MM.1S (cell line): ENCODE results near the gene ERF.

Experiments
- DNase-seq: peaks from one replicate; pipeline ENCODE4 v3.0.0-alpha.2; 2015
- H2AFZ ChIP-seq: fragments of 300-600 bp; sonication (generic); 2 replicates; pipeline ENCODE4 v1.6.0; 2016; ENCODE audit warnings: antibody characterized with exemption, low read length
- H3F3A ChIP-seq: fragments of 300-600 bp; sonication (generic); 2 replicates; pipeline ENCODE4 v1.6.1; 2016; ENCODE audit warnings: mild to moderate bottlenecking, antibody characterized with exemption, low read length, moderate library complexity, mixed read lengths; ENCODE audit not compliant: insufficient read depth
- H3K27ac ChIP-seq: fragments of 300-600 bp; sonication (generic); 2 replicates; pipeline ENCODE4 v1.5.1; 2016; ENCODE audit warnings: mild to moderate bottlenecking, low read length
- H3K27me3 ChIP-seq: fragments of 300-600 bp; sonication (generic); replicated peaks from 2 replicates; pipeline ENCODE4 v1.6.0; 2016; ENCODE audit warnings: low read length; ENCODE audit not compliant: insufficient read depth
- H3K36me3 ChIP-seq: fragments of 300-600 bp; sonication (generic); replicated peaks from 2 replicates; pipeline ENCODE4 v1.6.1; 2016; ENCODE audit warnings: mild to moderate bottlenecking, low read length, mixed read lengths; ENCODE audit not compliant: insufficient read depth
- H3K4me1 ChIP-seq: fragments of 300-600 bp; sonication (generic); 2 replicates; pipeline ENCODE4 v1.6.1; 2016; ENCODE audit warnings: low read length, mixed read lengths
- H3K4me2 ChIP-seq: fragments of 300-600 bp; sonication (generic); 2 replicates; pipeline ENCODE4 v1.6.0; 2016; ENCODE audit warnings: low read depth, low read length
- H3K4me3 ChIP-seq: fragments of 300-600 bp; sonication (generic); 2 replicates; pipeline ENCODE4 v1.5.1; 2016; ENCODE audit warnings: low read length, mixed read lengths
- H3K79me2 ChIP-seq: fragments of 300-600 bp; sonication (generic); 2 replicates; pipeline ENCODE4 v1.6.1; 2016; ENCODE audit warnings: mixed run types, low read length, mixed read lengths
- H3K9ac ChIP-seq: fragments of 300-600 bp; sonication (generic); 2 replicates; pipeline ENCODE4 v1.6.1; 2016; ENCODE audit warnings: low read length, mixed read lengths
- H3K9me2 ChIP-seq: fragments of 300-600 bp; sonication (generic); replicated peaks from 2 replicates; pipeline ENCODE4 v1.6.1; 2016; ENCODE audit warnings: mild to moderate bottlenecking, low read length, mixed read lengths; ENCODE audit not compliant: insufficient read depth
- H3K9me3 ChIP-seq: fragments of 300-600 bp; sonication (generic); replicated peaks from 2 replicates; pipeline ENCODE4 v1.6.1; 2016; ENCODE audit warnings: mild to moderate bottlenecking, low read length, mixed read lengths; ENCODE audit not compliant: insufficient read depth
- H4K20me1 ChIP-seq: fragments of 300-600 bp; sonication (generic); 2 replicates; pipeline ENCODE4 v1.6.1; 2016; ENCODE audit warnings: mild to moderate bottlenecking, low read length, moderate library complexity, mixed read lengths; ENCODE audit not compliant: insufficient read depth
- EZH2 ChIP-seq: fragments of 300-600 bp; sonication (generic); optimal IDR thresholded peaks from 2 replicates; pipeline ENCODE3; 2017; ENCODE audit warnings: low read depth, mild to moderate bottlenecking, antibody characterized with exemption, low read length, mixed read lengths
- EZH2phosphoT487 ChIP-seq: fragments of 300-600 bp; sonication (generic); IDR thresholded peaks from 2 replicates; pipeline ENCODE4 v1.6.1; 2018; ENCODE audit warnings: antibody characterized with exemption, low read length
- TF ChIP-seq, protein P1 (sequence below): fragments of 300-600 bp; sonication (generic); IDR thresholded peaks from 2 replicates; pipeline ENCODE4 v1.5.1; 2016; ENCODE audit warnings: antibody characterized with exemption, low read length, mixed read lengths

ERF gene

DNA sequence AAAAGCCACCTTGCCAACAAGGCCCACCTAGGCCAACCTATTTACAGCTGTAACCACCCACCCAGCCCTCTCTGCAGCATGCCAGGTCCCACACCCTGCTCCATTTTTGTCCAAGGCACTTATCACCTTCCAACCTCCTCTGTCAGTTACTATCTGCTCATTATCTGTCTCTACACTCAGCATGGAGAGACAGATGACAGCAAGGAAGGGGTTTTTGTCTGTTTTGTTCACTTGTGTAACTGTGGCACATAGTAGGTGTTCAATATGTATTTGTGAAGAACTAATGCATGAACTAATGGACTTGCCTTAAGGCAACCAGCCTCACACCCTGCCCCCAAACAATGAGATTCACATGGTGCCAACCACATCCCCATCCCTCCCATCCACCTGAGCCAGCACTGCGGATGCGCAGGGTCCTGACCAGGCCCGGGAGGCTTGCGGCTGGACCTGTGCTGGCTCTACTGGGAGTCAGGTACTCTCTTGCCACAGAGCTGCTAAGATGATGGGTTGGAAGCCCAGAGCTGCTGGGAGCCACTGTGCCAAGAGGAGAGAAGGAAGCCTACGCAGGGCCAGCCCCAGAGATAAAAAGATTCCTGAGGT is 54.7 kb downstream of the ERF start:
- H3K27ac ChIP-seq: peak overlapping the region; percentile 82; the same call in 1 of the 2 replicates
- H3K9me2 ChIP-seq: no peaks in the 10 kb centered on the region
- TF ChIP-seq EZH2phosphoT487: no peak
- TF ChIP-seq, protein P1, sequence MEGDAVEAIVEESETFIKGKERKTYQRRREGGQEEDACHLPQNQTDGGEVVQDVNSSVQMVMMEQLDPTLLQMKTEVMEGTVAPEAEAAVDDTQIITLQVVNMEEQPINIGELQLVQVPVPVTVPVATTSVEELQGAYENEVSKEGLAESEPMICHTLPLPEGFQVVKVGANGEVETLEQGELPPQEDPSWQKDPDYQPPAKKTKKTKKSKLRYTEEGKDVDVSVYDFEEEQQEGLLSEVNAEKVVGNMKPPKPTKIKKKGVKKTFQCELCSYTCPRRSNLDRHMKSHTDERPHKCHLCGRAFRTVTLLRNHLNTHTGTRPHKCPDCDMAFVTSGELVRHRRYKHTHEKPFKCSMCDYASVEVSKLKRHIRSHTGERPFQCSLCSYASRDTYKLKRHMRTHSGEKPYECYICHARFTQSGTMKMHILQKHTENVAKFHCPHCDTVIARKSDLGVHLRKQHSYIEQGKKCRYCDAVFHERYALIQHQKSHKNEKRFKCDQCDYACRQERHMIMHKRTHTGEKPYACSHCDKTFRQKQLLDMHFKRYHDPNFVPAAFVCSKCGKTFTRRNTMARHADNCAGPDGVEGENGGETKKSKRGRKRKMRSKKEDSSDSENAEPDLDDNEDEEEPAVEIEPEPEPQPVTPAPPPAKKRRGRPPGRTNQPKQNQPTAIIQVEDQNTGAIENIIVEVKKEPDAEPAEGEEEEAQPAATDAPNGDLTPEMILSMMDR: no peak
- peaks cover 57% of the 10 kb centered on the region for H3K4me1 ChIP-seq
- H3K4me2 ChIP-seq: peak overlapping the region; percentile 84
- peaks cover 39% of the 10 kb centered on the region for H3F3A ChIP-seq
- DNase-seq: no peak
- no peaks in the 10 kb centered on the region for H3K9me3 ChIP-seq
- no peaks in the 10 kb centered on the region for H3K27me3 ChIP-seq
- H3K4me3 ChIP-seq: peak overlapping the region; percentile 24; the same call in 1 of the 2 replicates
- H3K79me2 ChIP-seq: peaks cover 53% of the 10 kb centered on the region
- no peak overlapping the region for H2AFZ ChIP-seq
- H4K20me1 ChIP-seq: no peaks in the 10 kb centered on the region
- H3K9ac ChIP-seq: peak overlapping the region; percentile 1; the same call in 1 of the 2 replicates
- peaks cover 3% of the 10 kb centered on the region; the same call in 1 of the 2 replicates for H3K36me3 ChIP-seq

GRCh38 chr19:42199440-42200115 is 55.4 kb downstream of the ERF start:
- peak overlapping the region; percentile 84 for H3K4me2 ChIP-seq

DNA sequence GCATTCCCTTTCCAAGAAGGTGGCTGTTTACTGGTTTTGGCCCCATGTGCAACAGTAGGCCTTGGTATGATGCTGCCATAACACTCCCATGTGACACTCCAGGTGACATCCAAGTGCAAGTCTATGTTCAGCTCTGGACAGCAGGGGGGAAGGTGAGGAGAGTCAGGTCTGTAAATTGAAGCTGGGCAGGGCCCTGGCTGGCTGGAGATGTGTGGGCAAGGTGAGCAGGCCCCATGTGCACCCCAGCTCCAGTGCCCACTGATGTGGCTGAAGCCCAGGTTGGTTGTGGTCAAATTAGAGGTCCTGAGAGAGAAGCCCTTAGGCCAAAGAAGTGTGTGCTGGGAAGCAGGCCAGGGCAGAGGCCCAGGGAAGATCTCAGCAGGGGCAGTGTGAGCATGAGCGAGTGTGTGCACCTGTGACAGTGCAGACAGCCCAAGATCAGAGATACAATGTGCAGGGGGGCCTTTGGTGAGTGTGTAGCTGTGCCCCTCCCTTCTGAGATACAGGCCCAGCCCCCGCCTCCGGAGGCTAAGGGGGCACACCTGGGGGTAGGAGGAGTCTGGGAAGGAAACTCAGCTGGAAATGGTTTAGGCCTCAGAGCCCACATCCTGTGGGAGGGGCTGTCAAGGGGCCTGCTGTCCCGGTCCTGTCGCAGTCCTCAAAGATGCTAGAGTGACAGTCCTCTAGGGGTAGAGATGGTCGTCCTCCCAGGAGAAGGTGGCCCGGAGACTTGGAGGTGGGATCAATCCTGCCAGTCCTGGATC is 56.1 kb downstream of the ERF start:
- Histone ChIP-seq H4K20me1 (no peaks in the 10 kb centered on the region), H3K79me2 (peaks cover 40% of the 10 kb centered on the region), H3F3A (peaks cover 39% of the 10 kb centered on the region), H3K9me2 (no peaks in the 10 kb centered on the region), H3K4me2 (peak overlapping the region; percentile 84; the same call in 1 of the 2 replicates), H3K27me3 (no peaks in the 10 kb centered on the region), H3K4me3 (peak overlapping the region; percentile 24; the same call in 1 of the 2 replicates), H2AFZ (0 out of 2 replicates have a peak overlapping the region, but pooled peaks have one; percentile 38), H3K9ac (peak overlapping the region; percentile 51; the same call in 1 of the 2 replicates), H3K4me1 (peaks cover 54% of the 10 kb centered on the region), H3K9me3 (no peaks in the 10 kb centered on the region), H3K27ac (peak overlapping the region; percentile 82; the same call in 1 of the 2 replicates), H3K36me3 (peaks cover 3% of the 10 kb centered on the region; the same call in 1 of the 2 replicates)
- peak; percentile 84 for DNase-seq
- TF ChIP-seq, protein P1: no peak

More at GRCh38 chr19:42199440-42200115, 55.4 kb downstream of the ERF start:
- Histone ChIP-seq H3K4me1 (peaks cover 54% of the 10 kb centered on the region), H3K27ac (peak overlapping the region; percentile 82; the same call in 1 of the 2 replicates), H3K9me2 (no peaks in the 10 kb centered on the region), H3K4me3 (peak overlapping the region; percentile 24), H3K36me3 (peaks cover 3% of the 10 kb centered on the region; the same call in 1 of the 2 replicates), H3K27me3 (no peaks in the 10 kb centered on the region), H3K9me3 (no peaks in the 10 kb centered on the region), H4K20me1 (no peaks in the 10 kb centered on the region), H3K9ac (peak overlapping the region; percentile 51; the same call in 1 of the 2 replicates), H3F3A (peaks cover 39% of the 10 kb centered on the region), H3K79me2 (peaks cover 47% of the 10 kb centered on the region), H2AFZ (0 out of 2 replicates have a peak overlapping the region, but pooled peaks have one; percentile 38)
- TF ChIP-seq EZH2phosphoT487: no peak
- no peak for TF ChIP-seq EZH2
- TF ChIP-seq, protein P1: peak; percentile 60
- DNase-seq: peak; percentile 61
